ENCODE measurements around the gene EVC. TPM values are rescaled to one million over a fixed set of nuclear protein-coding genes. Genes with fewer than 3 reads are reported as not detected.

The EVC gene
- polyA plus RNA-seq, 3 donors, result 36.2 to 41.3 (median 40.6) TPM

Other genes with a start within 250 kb of the EVC start
- 1 to 10 TPM; 8.3 to 9.2 (median 9.0) TPM for gene EVC2, start 2.6 kb upstream of the EVC start, polyA plus RNA-seq (ENCODE audit: insufficient read length in 3 of 3)
- 10 to 100 TPM; 42.9 to 48.2 (median 44.6) TPM for gene CRMP1, start 181.9 kb downstream of the EVC start, polyA plus RNA-seq (ENCODE audit: insufficient read length in 3 of 3)

Measured in right renal cortex interstitium (tissue), 3 donors.